Breast epithelium (tissue), 3 donors: ENCODE data around the gene CTNNA3.

Experiments
- CTCF ChIP-seq, 3 donors: fragments of 450-650 bp; IDR thresholded peaks; one replicate each; pipeline ENCODE4 v1.5.1; 2016 to 2017; ENCODE audit warnings: antibody characterized with exemption in 3 of 3, mild to moderate bottlenecking in 3 of 3, moderate library complexity in 3 of 3
- POLR2A ChIP-seq: fragments of 450-650 bp; IDR thresholded peaks from one replicate; pipeline ENCODE4 v1.6.1; 2016; ENCODE audit warnings: antibody characterized with exemption, mild to moderate bottlenecking, moderate library complexity

GRCh38 chr10:67602268-67602950, 93.6 kb downstream of the CTNNA3 start:
- TF ChIP-seq CTCF (IDR thresholded peaks at IDR 0.05) (no peak), POLR2A (no peak)
